H7 (cell line): Measurements from ENCODE around the gene BMERB1. TPM values are rescaled to one million over a fixed set of nuclear protein-coding genes. Genes with fewer than 3 reads are reported as not detected.
"Not testable (repeated sequence)": the region's sequence is repeated elsewhere in the genome, so short reads cannot be mapped to it uniquely, and the experiment has no call there.

ENCODE experiments used
- DNase-seq: peaks from one replicate; pipeline ENCODE4 v3.0.0; 2012
- H3K27me3 ChIP-seq: 2 replicates; pipeline ENCODE4 v1.6.0; 2011; ENCODE audit warnings: mild to moderate bottlenecking, low read length; ENCODE audit not compliant: control insufficient read depth, insufficient read depth
- H3K36me3 ChIP-seq: replicated peaks from 2 replicates; pipeline ENCODE4 v1.5.1; 2011; ENCODE audit warnings: low read length; ENCODE audit not compliant: control insufficient read depth, insufficient read depth
- H3K4me3 ChIP-seq: 2 replicates; pipeline ENCODE4 v1.5.1; 2011; ENCODE audit warnings: low read depth, mild to moderate bottlenecking, control low read depth, low read length, moderate library complexity; ENCODE audit not compliant: insufficient read depth
- total RNA-seq: library from RNA; depleted of rRNA; stranded (reverse); fragments of >200 nt; shearing (Covaris generic); gene quantifications from 2 replicates; pipeline ENCODE4 v1.2.3, GENCODE V29; 2014

The BMERB1 gene
- total RNA-seq, 1 experiment from 2014 or later: 7.8 TPM

- Histone ChIP-seq H3K36me3 (no peaks in the 10 kb centered on the region), H3K4me3 (no peak overlapping the region), H3K27me3 (no peaks in the 10 kb centered on the region)
- no peak for DNase-seq
These were observed 137.2 kb downstream of the BMERB1 start for GRCh38 chr16:15571557-15571956.

- Histone ChIP-seq H3K27me3 (no peaks in the 10 kb centered on the region), H3K4me3 (no peak overlapping the region), H3K36me3 (no peaks in the 10 kb centered on the region)
- no peak for DNase-seq
These were observed 138.1 kb downstream of the BMERB1 start for GRCh38 chr16:15572329-15573001.

GRCh38 chr16:15573274-15573895, 139.0 kb downstream of the BMERB1 start:
- H3K36me3 ChIP-seq: no peaks in the 10 kb centered on the region
- no peak for DNase-seq
- H3K4me3 ChIP-seq: no peak overlapping the region
- no peaks in the 10 kb centered on the region for H3K27me3 ChIP-seq

GRCh38 chr16:15573896-15574613, 139.7 kb downstream of the BMERB1 start:
- not testable (repeated sequence) for H3K4me3 ChIP-seq, H3K36me3 ChIP-seq, DNase-seq, H3K27me3 ChIP-seq

GRCh38 chr16:15574614-15574948, 140.2 kb downstream of the BMERB1 start:
- Histone ChIP-seq H3K4me3 (no peak overlapping the region), H3K27me3 (no peaks in the 10 kb centered on the region), H3K36me3 (no peaks in the 10 kb centered on the region)
- no peak for DNase-seq

- H3K27me3 ChIP-seq: no peaks in the 10 kb centered on the region
- no peak overlapping the region for H3K4me3 ChIP-seq
- DNase-seq: no peak
- no peaks in the 10 kb centered on the region for H3K36me3 ChIP-seq
These were observed 141.1 kb downstream of the BMERB1 start for GRCh38 chr16:15575293-15576049.

GRCh38 chr16:15576960-15577958, 142.9 kb downstream of the BMERB1 start:
- no peak for DNase-seq
- H3K27me3 ChIP-seq: no peaks in the 10 kb centered on the region
- no peaks in the 10 kb centered on the region for H3K36me3 ChIP-seq
- no peak overlapping the region for H3K4me3 ChIP-seq

GRCh38 chr16:15578824-15579223, 144.4 kb downstream of the BMERB1 start:
- Histone ChIP-seq H3K36me3 (no peaks in the 10 kb centered on the region; the same call in 1 of the 2 replicates), H3K27me3 (no peaks in the 10 kb centered on the region), H3K4me3 (no peak overlapping the region)
- no peak for DNase-seq

- Histone ChIP-seq H3K4me3 (no peak overlapping the region), H3K36me3 (no peaks in the 10 kb centered on the region; the same call in 1 of the 2 replicates), H3K27me3 (no peaks in the 10 kb centered on the region)
- no peak for DNase-seq
These were observed 146.9 kb downstream of the BMERB1 start for GRCh38 chr16:15581127-15581815.

- DNase-seq: no peak
- H3K4me3 ChIP-seq: no peak overlapping the region
- H3K36me3 ChIP-seq: peaks cover 1% of the 10 kb centered on the region
- no peaks in the 10 kb centered on the region for H3K27me3 ChIP-seq
These were observed 149.1 kb downstream of the BMERB1 start for GRCh38 chr16:15583526-15583925.

- H3K4me3 ChIP-seq: no peak overlapping the region
- no peak for DNase-seq
- H3K27me3 ChIP-seq: no peaks in the 10 kb centered on the region
- H3K36me3 ChIP-seq: peaks cover 1% of the 10 kb centered on the region
These were observed 151.6 kb downstream of the BMERB1 start for GRCh38 chr16:15585956-15586355.

GRCh38 chr16:15586716-15587115, 152.3 kb downstream of the BMERB1 start:
- Histone ChIP-seq H3K36me3 (peaks cover 1% of the 10 kb centered on the region), H3K4me3 (no peak overlapping the region), H3K27me3 (no peaks in the 10 kb centered on the region)
- DNase-seq: no peak

- H3K4me3 ChIP-seq: no peak overlapping the region
- DNase-seq: no peak
- H3K27me3 ChIP-seq: no peaks in the 10 kb centered on the region
- peaks cover 1% of the 10 kb centered on the region for H3K36me3 ChIP-seq
These were observed 152.9 kb downstream of the BMERB1 start for GRCh38 chr16:15587152-15587825.
